ENCODE results near the gene C4BPA.

Gene C4BPA

DNA sequence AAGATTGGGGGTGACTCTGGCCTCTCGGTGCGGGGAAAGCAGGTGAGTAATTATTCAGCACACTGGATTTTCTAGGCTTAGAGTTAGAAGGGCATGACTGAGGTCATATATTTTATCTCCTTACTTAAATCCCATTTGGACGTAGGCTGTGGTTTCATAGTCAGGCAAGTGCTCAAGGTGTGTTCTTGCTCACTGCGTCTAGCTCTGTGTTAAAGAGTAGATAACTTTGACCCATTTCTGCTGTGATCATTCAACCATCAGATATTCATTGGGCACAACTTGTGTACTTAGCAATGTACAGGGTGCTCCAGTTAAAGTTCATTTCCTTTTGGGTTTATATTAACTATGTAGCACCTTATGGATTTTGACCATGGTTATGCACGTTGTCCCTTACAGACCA lies 36.4 kb upstream of the C4BPA start:
- no peak overlapping the region for H3K4me3 ChIP-seq (ENCODE audit: low read length, poor library complexity, severe bottlenecking)
- TF ChIP-seq, protein P1, sequence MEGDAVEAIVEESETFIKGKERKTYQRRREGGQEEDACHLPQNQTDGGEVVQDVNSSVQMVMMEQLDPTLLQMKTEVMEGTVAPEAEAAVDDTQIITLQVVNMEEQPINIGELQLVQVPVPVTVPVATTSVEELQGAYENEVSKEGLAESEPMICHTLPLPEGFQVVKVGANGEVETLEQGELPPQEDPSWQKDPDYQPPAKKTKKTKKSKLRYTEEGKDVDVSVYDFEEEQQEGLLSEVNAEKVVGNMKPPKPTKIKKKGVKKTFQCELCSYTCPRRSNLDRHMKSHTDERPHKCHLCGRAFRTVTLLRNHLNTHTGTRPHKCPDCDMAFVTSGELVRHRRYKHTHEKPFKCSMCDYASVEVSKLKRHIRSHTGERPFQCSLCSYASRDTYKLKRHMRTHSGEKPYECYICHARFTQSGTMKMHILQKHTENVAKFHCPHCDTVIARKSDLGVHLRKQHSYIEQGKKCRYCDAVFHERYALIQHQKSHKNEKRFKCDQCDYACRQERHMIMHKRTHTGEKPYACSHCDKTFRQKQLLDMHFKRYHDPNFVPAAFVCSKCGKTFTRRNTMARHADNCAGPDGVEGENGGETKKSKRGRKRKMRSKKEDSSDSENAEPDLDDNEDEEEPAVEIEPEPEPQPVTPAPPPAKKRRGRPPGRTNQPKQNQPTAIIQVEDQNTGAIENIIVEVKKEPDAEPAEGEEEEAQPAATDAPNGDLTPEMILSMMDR (conservative IDR thresholded peaks at IDR 0.05; ENCODE audit: low read length) = no peak
- no peak for TF ChIP-seq EZH2phosphoT487 (IDR thresholded peaks at IDR 0.05; ENCODE audit: borderline replicate concordance)
- H3K4me2 ChIP-seq (ENCODE audit: low read depth, low read length, poor library complexity, severe bottlenecking) = no peak overlapping the region
- H3K9me3 ChIP-seq (ENCODE audit: insufficient read depth, low read depth, low read length) = no peaks in the 10 kb centered on the region
- H3K9ac ChIP-seq (ENCODE audit: low read depth, low read length, poor library complexity, severe bottlenecking) = no peak overlapping the region
- H3K4me1 ChIP-seq (ENCODE audit: insufficient read depth, low read length, poor library complexity, severe bottlenecking) = peaks cover 22% of the 10 kb centered on the region
- H3K79me2 ChIP-seq (ENCODE audit: insufficient read depth, low read length) = no peaks in the 10 kb centered on the region
- H4K20me1 ChIP-seq (ENCODE audit: insufficient read depth, low read length, poor library complexity, severe bottlenecking) = no peaks in the 10 kb centered on the region
- no peaks in the 10 kb centered on the region for H3K9me2 ChIP-seq (replicated peaks; ENCODE audit: low read depth, low read length)
- no peak overlapping the region for H2AFZ ChIP-seq (ENCODE audit: low read length)
- H3K27me3 ChIP-seq (ENCODE audit: insufficient read depth, low read length, poor library complexity, severe bottlenecking) = no peaks in the 10 kb centered on the region
- H3K36me3 ChIP-seq (ENCODE audit: insufficient read depth, low read length) = no peaks in the 10 kb centered on the region
- no peaks in the 10 kb centered on the region for H3F3A ChIP-seq (ENCODE audit: low read depth)

DNA sequence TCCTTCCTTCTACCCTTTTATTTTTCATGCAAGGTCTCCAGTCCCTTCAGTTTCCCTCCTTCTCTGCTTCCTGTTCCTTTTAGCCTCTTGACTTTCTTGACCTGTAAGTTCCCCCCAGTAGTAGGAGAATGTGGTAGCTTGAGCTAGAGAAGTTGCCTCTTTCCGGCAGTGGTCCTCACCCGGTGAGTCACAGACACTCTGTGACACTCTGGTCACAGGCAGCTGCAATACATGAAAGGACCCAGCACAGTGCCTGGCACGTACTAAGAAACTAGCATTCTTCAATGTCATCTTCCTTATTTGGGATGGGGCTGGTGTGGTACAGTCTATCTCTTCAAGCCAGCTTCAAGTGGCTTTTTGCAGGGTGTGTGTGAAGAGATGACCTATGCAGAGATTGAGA lies 35.0 kb upstream of the C4BPA start:
- Histone ChIP-seq H3K4me3 (ENCODE audit: low read length, poor library complexity, severe bottlenecking) (no peak overlapping the region), H3K27me3 (ENCODE audit: insufficient read depth, low read length, poor library complexity, severe bottlenecking) (no peaks in the 10 kb centered on the region), H3K4me2 (ENCODE audit: low read depth, low read length, poor library complexity, severe bottlenecking) (no peak overlapping the region), H3K4me1 (ENCODE audit: insufficient read depth, low read length, poor library complexity, severe bottlenecking) (peaks cover 22% of the 10 kb centered on the region), H3K9me2 (replicated peaks; ENCODE audit: low read depth, low read length) (no peaks in the 10 kb centered on the region), H3K9ac (ENCODE audit: low read depth, low read length, poor library complexity, severe bottlenecking) (no peak overlapping the region), H3K36me3 (ENCODE audit: insufficient read depth, low read length) (no peaks in the 10 kb centered on the region), H3K79me2 (ENCODE audit: insufficient read depth, low read length) (no peaks in the 10 kb centered on the region), H2AFZ (ENCODE audit: low read length) (no peak overlapping the region), H3F3A (ENCODE audit: low read depth) (no peaks in the 10 kb centered on the region), H4K20me1 (ENCODE audit: insufficient read depth, low read length, poor library complexity, severe bottlenecking) (no peaks in the 10 kb centered on the region), H3K9me3 (ENCODE audit: insufficient read depth, low read depth, low read length) (no peaks in the 10 kb centered on the region)
- no peak for TF ChIP-seq EZH2phosphoT487 (IDR thresholded peaks at IDR 0.05; ENCODE audit: borderline replicate concordance)
- TF ChIP-seq, protein P1 (conservative IDR thresholded peaks at IDR 0.05; ENCODE audit: low read length) = no peak

DNA sequence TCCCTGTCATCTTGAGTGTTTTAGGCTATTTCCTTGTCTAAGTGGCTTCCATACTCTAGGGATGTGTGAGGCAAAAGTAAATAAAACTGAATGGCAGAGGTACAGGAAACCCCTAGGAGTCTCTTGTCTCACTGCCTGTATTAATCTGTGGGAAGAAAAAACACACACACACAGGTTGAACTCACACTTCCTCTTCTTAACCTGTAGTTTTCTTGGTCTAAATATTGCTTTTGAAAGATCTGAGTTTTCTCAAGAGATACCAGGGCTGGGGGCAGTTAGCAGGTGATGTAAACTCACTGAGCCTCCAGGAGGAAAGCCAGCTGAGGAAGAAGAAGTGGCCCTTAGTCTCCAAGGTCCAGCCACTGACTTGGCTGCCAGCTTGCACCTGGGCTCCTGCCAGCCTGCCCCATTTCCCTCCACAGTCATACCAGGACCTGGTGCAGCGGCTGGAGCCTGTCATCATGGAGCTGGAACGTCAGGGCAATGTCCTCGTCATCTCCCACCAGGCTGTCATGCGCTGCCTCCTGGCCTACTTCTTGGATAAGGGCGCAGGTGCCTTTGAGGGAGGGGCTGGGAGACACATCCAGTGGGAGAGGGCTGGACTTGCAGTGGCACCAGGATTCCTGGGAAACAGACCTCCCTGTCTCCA lies 34.1 kb upstream of the C4BPA start:
- no peaks in the 10 kb centered on the region for H3F3A ChIP-seq (ENCODE audit: low read depth)
- H2AFZ ChIP-seq (ENCODE audit: low read length) = peak overlapping the region; percentile 49; the same call in 1 of the 2 replicates
- H3K36me3 ChIP-seq (ENCODE audit: insufficient read depth, low read length) = no peaks in the 10 kb centered on the region
- H3K4me1 ChIP-seq (ENCODE audit: insufficient read depth, low read length, poor library complexity, severe bottlenecking) = peaks cover 22% of the 10 kb centered on the region
- no peak overlapping the region for H3K9ac ChIP-seq (ENCODE audit: low read depth, low read length, poor library complexity, severe bottlenecking)
- no peaks in the 10 kb centered on the region for H4K20me1 ChIP-seq (ENCODE audit: insufficient read depth, low read length, poor library complexity, severe bottlenecking)
- no peaks in the 10 kb centered on the region for H3K79me2 ChIP-seq (ENCODE audit: insufficient read depth, low read length)
- no peak overlapping the region for H3K4me2 ChIP-seq (ENCODE audit: low read depth, low read length, poor library complexity, severe bottlenecking)
- no peak for TF ChIP-seq EZH2phosphoT487 (IDR thresholded peaks at IDR 0.05; ENCODE audit: borderline replicate concordance)
- TF ChIP-seq, protein P1 (conservative IDR thresholded peaks at IDR 0.05; ENCODE audit: low read length) = no peak
- H3K27me3 ChIP-seq (ENCODE audit: insufficient read depth, low read length, poor library complexity, severe bottlenecking) = no peaks in the 10 kb centered on the region
- no peaks in the 10 kb centered on the region for H3K9me3 ChIP-seq (ENCODE audit: insufficient read depth, low read depth, low read length)
- H3K4me3 ChIP-seq (ENCODE audit: low read length, poor library complexity, severe bottlenecking) = no peak overlapping the region
- no peaks in the 10 kb centered on the region for H3K9me2 ChIP-seq (replicated peaks; ENCODE audit: low read depth, low read length)
